ENCODE measurements around the gene ZNF124.

DNA sequence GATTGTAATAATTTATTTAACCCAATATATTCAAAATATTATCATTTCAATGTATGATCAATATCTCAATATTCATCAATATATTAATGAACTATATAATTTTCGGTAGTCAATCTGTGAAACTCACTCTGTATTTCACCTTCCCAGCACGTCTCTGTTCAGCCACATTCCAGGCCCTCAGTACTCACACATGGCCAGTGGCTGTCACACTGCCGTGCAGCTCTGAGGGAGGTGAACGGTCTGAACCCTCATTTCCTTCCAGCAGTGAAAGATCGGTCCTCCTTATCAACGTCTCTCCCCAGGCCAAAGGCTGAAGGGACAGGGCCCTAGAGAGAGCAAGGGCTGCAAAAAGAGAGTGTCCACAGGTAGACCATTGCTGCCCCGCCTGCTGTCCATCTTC, 39.5 kb upstream of the ZNF124 start:
- TF ChIP-seq POLR2AphosphoS5 (IDR thresholded peaks at IDR 0.05; ENCODE audit: borderline replicate concordance, low read depth, low read length) (no peak), EZH2 (IDR thresholded peaks at IDR 0.05) (no peak), FOXP2 (optimal IDR thresholded peaks at IDR 0.05; ENCODE audit: control extremely low read depth, extremely low read length, insufficient read depth) (no peak)
